Measurements from ENCODE around the gene FAM53A. TPM values are rescaled to one million over a fixed set of nuclear protein-coding genes. Genes with fewer than 3 reads are reported as not detected.

Gene FAM53A
- polyA plus RNA-seq, 2 of the 4 experiments (the other 2 are of a cell fraction) = 0.87 to 1.2 TPM

- no peak for TF ChIP-seq CHD4 (IDR thresholded peaks at IDR 0.05; ENCODE audit: borderline replicate concordance)
- TF ChIP-seq SMC3 (IDR thresholded peaks at IDR 0.05) = no peak
- TF ChIP-seq, protein P1, sequence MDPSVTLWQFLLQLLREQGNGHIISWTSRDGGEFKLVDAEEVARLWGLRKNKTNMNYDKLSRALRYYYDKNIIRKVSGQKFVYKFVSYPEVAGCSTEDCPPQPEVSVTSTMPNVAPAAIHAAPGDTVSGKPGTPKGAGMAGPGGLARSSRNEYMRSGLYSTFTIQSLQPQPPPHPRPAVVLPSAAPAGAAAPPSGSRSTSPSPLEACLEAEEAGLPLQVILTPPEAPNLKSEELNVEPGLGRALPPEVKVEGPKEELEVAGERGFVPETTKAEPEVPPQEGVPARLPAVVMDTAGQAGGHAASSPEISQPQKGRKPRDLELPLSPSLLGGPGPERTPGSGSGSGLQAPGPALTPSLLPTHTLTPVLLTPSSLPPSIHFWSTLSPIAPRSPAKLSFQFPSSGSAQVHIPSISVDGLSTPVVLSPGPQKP (IDR thresholded peaks at IDR 0.05; ENCODE audit: low read depth, low read length) = no peak
These were observed 47.5 kb downstream of the FAM53A start (continued) for GRCh38 chr4:1636490-1637211.

GRCh38 chr4:1635464-1635863 lies 48.6 kb downstream of the FAM53A start:
- H3K4me1 ChIP-seq = no peaks in the 10 kb centered on the region
- WGBS (ENCODE audit: missing lambda C conversion rate) = 76% methylated on average over 7 of the region's 7 CpGs
- no peak for FAIRE-seq
- no peak overlapping the region for H3K4me2 ChIP-seq
- DNase-seq (ENCODE audit: low read depth in 1 of 2, low spot score in 1 of 2) = no peak
- CTCF ChIA-PET = no interaction called here
- H3K9me3 ChIP-seq = no peaks in the 10 kb centered on the region
- POLR2A ChIA-PET = no interaction called here
- TF ChIP-seq HOXB13 (CRISPR knock-in tag; IDR thresholded peaks at IDR 0.05; ENCODE audit: low read depth) (no peak), POLR2AphosphoS2 (conservative IDR thresholded peaks at IDR 0.05; ENCODE audit: low read length) (no peak), PHF8 (IDR thresholded peaks at IDR 0.05; ENCODE audit: borderline replicate concordance, low read depth) (no peak), HEYL (CRISPR knock-in tag; IDR thresholded peaks at IDR 0.05) (no peak), KDM5A (IDR thresholded peaks at IDR 0.05) (no peak), JUN (IDR thresholded peaks at IDR 0.05) (no peak), MAFK (IDR thresholded peaks at IDR 0.05; ENCODE audit: partially characterized antibody) (no peak), HOXA7 (CRISPR knock-in tag; IDR thresholded peaks at IDR 0.05) (no peak), FOSL2 (IDR thresholded peaks at IDR 0.05) (no peak), FOSL2 (CRISPR knock-in tag; IDR thresholded peaks at IDR 0.05) (no peak), TP53 (CRISPR knock-in tag; IDR thresholded peaks at IDR 0.05) (no peak), HMGXB4 (CRISPR knock-in tag; IDR thresholded peaks at IDR 0.05; ENCODE audit: borderline replicate concordance) (no peak), MYC (IDR thresholded peaks at IDR 0.05; ENCODE audit: borderline replicate concordance, low read length) (no peak)
- TF ChIP-seq, protein P2, sequence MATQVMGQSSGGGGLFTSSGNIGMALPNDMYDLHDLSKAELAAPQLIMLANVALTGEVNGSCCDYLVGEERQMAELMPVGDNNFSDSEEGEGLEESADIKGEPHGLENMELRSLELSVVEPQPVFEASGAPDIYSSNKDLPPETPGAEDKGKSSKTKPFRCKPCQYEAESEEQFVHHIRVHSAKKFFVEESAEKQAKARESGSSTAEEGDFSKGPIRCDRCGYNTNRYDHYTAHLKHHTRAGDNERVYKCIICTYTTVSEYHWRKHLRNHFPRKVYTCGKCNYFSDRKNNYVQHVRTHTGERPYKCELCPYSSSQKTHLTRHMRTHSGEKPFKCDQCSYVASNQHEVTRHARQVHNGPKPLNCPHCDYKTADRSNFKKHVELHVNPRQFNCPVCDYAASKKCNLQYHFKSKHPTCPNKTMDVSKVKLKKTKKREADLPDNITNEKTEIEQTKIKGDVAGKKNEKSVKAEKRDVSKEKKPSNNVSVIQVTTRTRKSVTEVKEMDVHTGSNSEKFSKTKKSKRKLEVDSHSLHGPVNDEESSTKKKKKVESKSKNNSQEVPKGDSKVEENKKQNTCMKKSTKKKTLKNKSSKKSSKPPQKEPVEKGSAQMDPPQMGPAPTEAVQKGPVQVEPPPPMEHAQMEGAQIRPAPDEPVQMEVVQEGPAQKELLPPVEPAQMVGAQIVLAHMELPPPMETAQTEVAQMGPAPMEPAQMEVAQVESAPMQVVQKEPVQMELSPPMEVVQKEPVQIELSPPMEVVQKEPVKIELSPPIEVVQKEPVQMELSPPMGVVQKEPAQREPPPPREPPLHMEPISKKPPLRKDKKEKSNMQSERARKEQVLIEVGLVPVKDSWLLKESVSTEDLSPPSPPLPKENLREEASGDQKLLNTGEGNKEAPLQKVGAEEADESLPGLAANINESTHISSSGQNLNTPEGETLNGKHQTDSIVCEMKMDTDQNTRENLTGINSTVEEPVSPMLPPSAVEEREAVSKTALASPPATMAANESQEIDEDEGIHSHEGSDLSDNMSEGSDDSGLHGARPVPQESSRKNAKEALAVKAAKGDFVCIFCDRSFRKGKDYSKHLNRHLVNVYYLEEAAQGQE (IDR thresholded peaks at IDR 0.05) = no peak
- TF ChIP-seq, protein P3, sequence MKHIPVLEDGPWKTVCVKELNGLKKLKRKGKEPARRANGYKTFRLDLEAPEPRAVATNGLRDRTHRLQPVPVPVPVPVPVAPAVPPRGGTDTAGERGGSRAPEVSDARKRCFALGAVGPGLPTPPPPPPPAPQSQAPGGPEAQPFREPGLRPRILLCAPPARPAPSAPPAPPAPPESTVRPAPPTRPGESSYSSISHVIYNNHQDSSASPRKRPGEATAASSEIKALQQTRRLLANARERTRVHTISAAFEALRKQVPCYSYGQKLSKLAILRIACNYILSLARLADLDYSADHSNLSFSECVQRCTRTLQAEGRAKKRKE (CRISPR knock-in tag; IDR thresholded peaks at IDR 0.05; ENCODE audit: low read depth) = no peak
- no peak for ATAC-seq
- no peak overlapping the region for H3K4me3 ChIP-seq
- H3K27ac ChIP-seq = no peak overlapping the region

Data from A549 (cell line).